Mucosa of stomach (tissue), 1 donor: ENCODE data around the gene TSPAN31.
"Not testable (repeated sequence)": the region's sequence is repeated elsewhere in the genome, so short reads cannot be mapped to it uniquely, and the experiment has no call there.

ENCODE experiments used
- H3K27me3 ChIP-seq: one replicate; pipeline ENCODE4 v1.7.0; 2013; ENCODE audit warnings: mild to moderate bottlenecking, low read length; ENCODE audit not compliant: control insufficient read depth, insufficient read depth
- H3K36me3 ChIP-seq: one replicate; pipeline ENCODE4 v1.7.0; 2013; ENCODE audit warnings: low read length; ENCODE audit not compliant: control insufficient read depth, insufficient read depth
- H3K4me1 ChIP-seq: one replicate; pipeline ENCODE4 v1.7.0; 2013; ENCODE audit warnings: mild to moderate bottlenecking, low read length; ENCODE audit not compliant: control insufficient read depth, insufficient read depth
- H3K4me3 ChIP-seq: one replicate; pipeline ENCODE4 v1.7.0; 2013; ENCODE audit warnings: low read length
- H3K9ac ChIP-seq: one replicate; pipeline ENCODE4 v1.7.0; 2013; ENCODE audit warnings: mild to moderate bottlenecking, low read length, moderate library complexity
- H3K9me3 ChIP-seq: one replicate; pipeline ENCODE4 v1.7.0; 2013; ENCODE audit warnings: mild to moderate bottlenecking, low read length, moderate library complexity; ENCODE audit not compliant: control insufficient read depth
- donor health status: Pancreatic carcinoma.

TSPAN31 gene

GRCh38 chr12:57771873-57772428 is 27.1 kb downstream of the TSPAN31 start, which contains the start of gene METTL1:
Gene METTL1 (minus strand): TSS chr12:57772105. CDS start chr12:57772083, 22 bp downstream.
- Histone ChIP-seq H3K4me1 (peaks cover 10% of the 10 kb centered on the region), H3K36me3 (no peaks in the 10 kb centered on the region), H3K27me3 (peaks cover 6% of the 10 kb centered on the region), H3K4me3 (peak within 1 kb of the TSS; percentile 90), H3K9me3 (no peaks in the 10 kb centered on the region), H3K9ac (peak within 1 kb of the TSS; percentile 87)

- Histone ChIP-seq H3K36me3 (no peaks in the 10 kb centered on the region), H3K4me3 (peak within 1 kb of the TSS; percentile 90), H3K27me3 (no peaks in the 10 kb centered on the region), H3K4me1 (peaks cover 7% of the 10 kb centered on the region), H3K9me3 (no peaks in the 10 kb centered on the region), H3K9ac (peak within 1 kb of the TSS; percentile 87)
These were observed 27.8 kb downstream of the TSPAN31 start, which contains the start of gene EEF1AKMT3 for GRCh38 chr12:57772429-57773322. Gene EEF1AKMT3 (plus strand): TSS chr12:57772614. CDS start chr12:57772725, 111 bp downstream.

- H3K4me1 ChIP-seq, H3K27me3 ChIP-seq, H3K4me3 ChIP-seq, H3K9ac ChIP-seq, H3K36me3 ChIP-seq, H3K9me3 ChIP-seq: not testable (repeated sequence)
These were observed 29.8 kb downstream of the TSPAN31 start for GRCh38 chr12:57774634-57775033.

GRCh38 chr12:57775044-57775443 is 30.2 kb downstream of the TSPAN31 start:
- H3K27me3 ChIP-seq: no peaks in the 10 kb centered on the region
- no peaks in the 10 kb centered on the region for H3K9me3 ChIP-seq
- H3K9ac ChIP-seq: no peak overlapping the region
- H3K4me3 ChIP-seq: no peak overlapping the region
- H3K4me1 ChIP-seq: peaks cover 7% of the 10 kb centered on the region
- H3K36me3 ChIP-seq: no peaks in the 10 kb centered on the region

- Histone ChIP-seq H3K4me3 (no peak overlapping the region), H3K36me3 (no peaks in the 10 kb centered on the region), H3K27me3 (no peaks in the 10 kb centered on the region), H3K4me1 (peaks cover 7% of the 10 kb centered on the region), H3K9me3 (no peaks in the 10 kb centered on the region), H3K9ac (no peak overlapping the region)
These were observed 30.9 kb downstream of the TSPAN31 start for GRCh38 chr12:57775563-57776246.

- Histone ChIP-seq H3K9ac (no peak overlapping the region), H3K4me3 (no peak overlapping the region), H3K36me3 (no peaks in the 10 kb centered on the region), H3K27me3 (no peaks in the 10 kb centered on the region), H3K9me3 (no peaks in the 10 kb centered on the region), H3K4me1 (peaks cover 7% of the 10 kb centered on the region)
These were observed 31.4 kb downstream of the TSPAN31 start for GRCh38 chr12:57776247-57776587.

- Histone ChIP-seq H3K36me3 (no peaks in the 10 kb centered on the region), H3K27me3 (no peaks in the 10 kb centered on the region), H3K4me1 (peaks cover 11% of the 10 kb centered on the region), H3K9ac (no peak overlapping the region), H3K4me3 (no peak overlapping the region), H3K9me3 (no peaks in the 10 kb centered on the region)
These were observed 32.5 kb downstream of the TSPAN31 start for GRCh38 chr12:57777367-57777766.

GRCh38 chr12:57777911-57778310 is 33.1 kb downstream of the TSPAN31 start:
- H3K27me3 ChIP-seq: no peaks in the 10 kb centered on the region
- no peak overlapping the region for H3K9ac ChIP-seq
- H3K4me3 ChIP-seq: no peak overlapping the region
- H3K9me3 ChIP-seq: no peaks in the 10 kb centered on the region
- peaks cover 9% of the 10 kb centered on the region for H3K4me1 ChIP-seq
- no peaks in the 10 kb centered on the region for H3K36me3 ChIP-seq

- Histone ChIP-seq H3K9me3 (no peaks in the 10 kb centered on the region), H3K27me3 (no peaks in the 10 kb centered on the region), H3K4me1 (peaks cover 4% of the 10 kb centered on the region), H3K4me3 (no peak overlapping the region), H3K36me3 (no peaks in the 10 kb centered on the region), H3K9ac (no peak overlapping the region)
These were observed 34.9 kb downstream of the TSPAN31 start for GRCh38 chr12:57779736-57780135.

- H3K4me3 ChIP-seq: no peak overlapping the region
- no peaks in the 10 kb centered on the region for H3K27me3 ChIP-seq
- H3K36me3 ChIP-seq: no peaks in the 10 kb centered on the region
- no peaks in the 10 kb centered on the region for H3K9me3 ChIP-seq
- no peak overlapping the region for H3K9ac ChIP-seq
- H3K4me1 ChIP-seq: peaks cover 4% of the 10 kb centered on the region
These were observed 35.6 kb downstream of the TSPAN31 start for GRCh38 chr12:57780284-57780897.

GRCh38 chr12:57781244-57781643 is 36.4 kb downstream of the TSPAN31 start:
- no peak overlapping the region for H3K4me3 ChIP-seq
- no peaks in the 10 kb centered on the region for H3K27me3 ChIP-seq

GRCh38 chr12:57781801-57782200 is 37.0 kb downstream of the TSPAN31 start:
- Histone ChIP-seq H3K9me3 (no peaks in the 10 kb centered on the region), H3K36me3 (no peaks in the 10 kb centered on the region), H3K4me3 (no peak overlapping the region), H3K9ac (no peak overlapping the region), H3K4me1 (peaks cover 4% of the 10 kb centered on the region), H3K27me3 (no peaks in the 10 kb centered on the region)

More at GRCh38 chr12:57781244-57781643, 36.4 kb downstream of the TSPAN31 start:
- H3K9me3 ChIP-seq: no peaks in the 10 kb centered on the region
- peaks cover 4% of the 10 kb centered on the region for H3K4me1 ChIP-seq
- no peaks in the 10 kb centered on the region for H3K36me3 ChIP-seq
- H3K9ac ChIP-seq: no peak overlapping the region
